HS-5 (cell line): ENCODE results near the gene CTBP1.

Experiments
- DNase-seq: peaks from one replicate; pipeline ENCODE4 v3.0.0-alpha.2; 2012; ENCODE audit warnings: low read depth

Gene CTBP1

GRCh38 chr4:1222938-1223690 lies 25.8 kb downstream of the CTBP1 start:
- no peak for DNase-seq

DNA sequence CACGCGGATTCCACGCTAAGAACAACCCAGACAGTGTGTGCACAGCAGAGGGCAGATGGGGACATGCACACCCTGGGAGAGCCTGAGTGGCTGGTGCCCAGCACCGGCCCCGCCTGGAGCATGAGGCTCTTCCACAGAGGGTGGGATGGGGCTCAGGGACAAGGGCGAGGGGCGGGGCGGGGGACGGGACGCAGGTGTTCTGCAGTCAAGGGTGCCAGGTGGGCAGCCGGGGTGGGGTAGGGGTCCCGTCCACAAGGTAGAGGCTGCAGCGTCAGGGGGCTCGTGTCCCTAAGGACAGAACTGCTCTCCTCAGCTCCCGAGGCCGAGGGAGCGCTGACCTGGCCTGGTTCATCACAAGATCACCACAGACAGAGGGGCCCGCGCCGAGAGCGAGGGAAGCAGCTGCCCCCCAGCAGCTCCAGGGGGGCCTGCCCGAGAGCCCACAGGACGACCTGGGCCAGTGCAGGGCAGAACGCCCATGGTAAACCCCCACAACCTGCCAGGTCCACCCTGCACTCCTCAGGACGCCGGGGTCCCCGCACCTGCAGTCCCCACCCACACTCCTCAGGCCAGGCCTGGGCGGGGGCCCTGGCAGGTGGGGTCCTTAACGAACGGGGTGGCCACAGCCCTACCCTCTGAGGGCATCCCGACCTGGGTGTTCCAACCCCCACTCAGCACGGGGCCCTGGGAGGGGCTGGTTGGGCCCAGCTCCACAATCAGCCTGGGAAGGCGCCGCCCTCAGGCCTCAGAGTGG lies 26.7 kb downstream of the CTBP1 start:
- DNase-seq = no peak

- no peak for DNase-seq
Measured at GRCh38 chr4:1221155-1221870, 27.6 kb downstream of the CTBP1 start.

GRCh38 chr4:1220566-1220965 lies 28.4 kb downstream of the CTBP1 start:
- DNase-seq = no peak

DNA sequence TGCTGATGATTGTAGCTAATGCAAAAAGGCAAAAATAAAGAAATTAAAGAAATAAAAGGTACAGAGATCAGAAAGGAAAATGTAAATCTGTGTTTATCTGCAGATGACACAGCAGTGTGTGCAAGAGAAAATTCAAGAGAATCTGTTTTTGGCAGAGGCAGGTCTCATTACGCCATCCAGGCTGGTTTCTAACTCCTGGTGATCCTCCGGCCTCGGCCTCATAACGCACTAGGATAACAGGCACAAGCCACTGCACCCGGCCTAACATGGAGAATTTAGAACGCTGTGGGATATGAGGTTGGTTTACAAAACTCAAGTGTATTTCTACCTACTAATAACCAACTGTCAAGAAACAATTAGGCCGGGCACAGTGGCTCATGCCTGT lies 29.4 kb downstream of the CTBP1 start:
- DNase-seq = no peak

GRCh38 chr4:1218634-1219565 lies 30.0 kb downstream of the CTBP1 start:
- DNase-seq = no peak

GRCh38 chr4:1217366-1217765 lies 31.6 kb downstream of the CTBP1 start:
- no peak for DNase-seq

DNA sequence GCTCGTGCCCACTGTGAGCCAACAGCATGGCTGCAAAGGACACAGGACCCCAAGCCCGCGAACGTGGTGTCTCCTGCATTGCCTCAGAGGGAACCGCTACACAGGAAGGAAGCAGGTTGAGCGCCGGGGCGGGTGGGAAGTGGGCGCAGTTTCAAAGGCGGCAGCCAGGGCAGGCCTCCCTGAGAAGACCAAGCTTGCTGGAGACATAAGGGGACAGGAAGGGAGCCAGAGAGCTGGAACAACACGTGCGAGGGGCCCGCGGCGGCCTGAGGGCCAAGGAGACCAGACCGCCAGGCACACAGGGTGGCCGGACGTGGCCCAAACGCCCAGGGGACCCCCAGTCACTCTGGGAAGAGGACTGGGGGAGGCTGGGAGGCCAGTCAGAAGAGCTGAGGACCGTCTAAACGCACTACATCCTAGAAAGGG lies 32.0 kb downstream of the CTBP1 start:
- no peak for DNase-seq

GRCh38 chr4:1216076-1216614 lies 32.8 kb downstream of the CTBP1 start:
- no peak for DNase-seq

- DNase-seq = no peak
Measured at GRCh38 chr4:1215141-1216075, 33.5 kb downstream of the CTBP1 start.

GRCh38 chr4:1214101-1215095 lies 34.5 kb downstream of the CTBP1 start:
- no peak for DNase-seq

DNA sequence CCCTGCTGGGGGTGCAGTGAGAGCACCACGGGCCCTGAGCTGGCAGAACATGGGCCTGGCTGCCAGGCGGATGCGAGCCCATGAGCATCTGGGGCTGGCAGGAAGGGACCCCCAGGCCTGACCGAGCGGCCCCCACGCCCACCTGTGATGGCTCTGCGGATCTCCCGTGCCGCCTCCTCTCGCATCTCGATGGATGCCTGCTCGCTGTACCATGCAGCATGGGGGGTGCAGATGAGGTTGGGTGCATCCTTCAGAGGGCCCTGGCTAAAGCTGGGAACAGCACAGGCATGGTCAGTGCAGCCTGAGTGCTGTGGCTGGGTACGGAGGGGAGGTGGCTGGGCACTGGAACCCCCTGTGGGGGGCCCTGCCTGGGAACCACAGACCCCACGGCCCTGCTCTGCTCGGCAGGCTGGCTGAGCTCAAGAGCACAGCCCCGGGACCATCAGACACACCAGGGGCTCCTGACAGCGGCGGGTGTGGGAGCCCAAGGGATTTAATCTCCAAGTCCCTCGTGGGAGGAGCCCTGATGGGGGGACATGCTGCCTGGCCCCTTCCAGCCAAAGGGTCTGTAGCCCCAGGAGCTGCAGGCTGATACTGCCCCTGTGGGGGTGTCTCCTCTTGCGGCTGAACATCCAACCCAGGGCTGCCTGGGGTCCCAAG lies 35.5 kb downstream of the CTBP1 start:
- DNase-seq = no peak

GRCh38 chr4:1212546-1213335 lies 36.2 kb downstream of the CTBP1 start:
- DNase-seq = no peak

- DNase-seq = no peak
Measured at GRCh38 chr4:1211891-1212545, 36.9 kb downstream of the CTBP1 start.

GRCh38 chr4:1211371-1211770 lies 37.6 kb downstream of the CTBP1 start:
- DNase-seq = no peak

- no peak for DNase-seq
Measured at GRCh38 chr4:1210971-1211370, 38.0 kb downstream of the CTBP1 start.

DNA sequence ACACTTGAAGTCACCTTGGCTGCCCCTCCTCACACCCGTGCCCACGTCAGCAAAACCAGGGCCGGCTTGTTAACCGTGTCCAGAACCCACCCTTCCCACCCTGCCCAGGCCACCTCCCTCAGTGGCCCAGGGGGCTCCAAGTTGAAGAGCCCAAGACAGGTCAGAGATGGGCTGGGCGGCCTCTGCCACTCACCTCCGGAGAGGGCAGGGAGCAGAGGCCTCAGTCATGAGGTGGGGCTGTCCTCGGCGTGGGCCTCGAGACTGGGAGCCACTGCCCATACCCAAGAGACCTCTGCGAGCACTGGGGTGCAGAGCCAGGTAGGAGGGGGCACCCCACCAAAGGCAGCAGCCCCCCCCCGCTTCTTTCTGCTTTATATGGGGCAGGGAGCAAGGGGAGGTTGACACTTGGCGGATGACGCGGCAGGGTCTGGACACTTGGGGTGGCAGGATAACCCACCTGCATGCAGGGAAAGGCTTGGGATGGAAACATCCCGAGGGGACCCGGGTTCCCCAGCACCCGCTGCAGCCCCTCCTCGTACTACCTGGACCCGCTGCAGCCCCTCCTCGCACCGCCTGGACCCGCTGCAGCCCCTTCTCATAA lies 38.6 kb downstream of the CTBP1 start:
- DNase-seq = no peak
